H1 (cell line): ENCODE data around the gene CAPN2. TPM values are rescaled to one million over a fixed set of nuclear protein-coding genes. Genes with fewer than 3 reads are reported as not detected.
A peak's percentile ranks its signal among the peaks of the same experiment; 100 is the strongest.

Experiments used
- CTCF ChIA-PET: fragments of 300-600 bp; sonication (Branson Sonifier 250); formaldehyde crosslinking; loops from one replicate; lab custom pipeline; 2021; ENCODE audit not compliant: partially characterized antibody; lab: Charles Lee
- POLR2A ChIA-PET: fragments of 300-600 bp; sonication (Branson Sonifier 250); formaldehyde crosslinking; loops from one replicate; lab custom pipeline; 2021; ENCODE audit warnings: inconsistent platforms; ENCODE audit not compliant: partially characterized antibody; lab: Charles Lee
- DNase-seq, 2 experiments: peaks; one replicate each; pipeline versions ENCODE4 v3.0.0 to v3.0.0-alpha.2; 2010 to 2022; ENCODE audit warnings: low spot score in 2 of 2, low read depth in 1 of 2, mixed read lengths in 1 of 2
- FAIRE-seq: peaks from 2 replicates; lab custom pipeline; 2011; peaks lifted over from hg19 to GRCh38; lab: Jason Lieb, UNC
- H2AFZ ChIP-seq: 2 replicates; pipeline ENCODE4 v1.8.1; 2012; ENCODE audit warnings: low read length, inconsistent platforms
- H2AK5ac ChIP-seq: 2 replicates; pipeline ENCODE4 v1.6.1; 2013; ENCODE audit warnings: low read depth, low read length
- H2BK120ac ChIP-seq: replicated peaks from 2 replicates; pipeline ENCODE3; 2013; ENCODE audit warnings: low read depth, low read length, inconsistent platforms
- H2BK12ac ChIP-seq: 2 replicates; pipeline ENCODE4 v1.6.1; 2013; ENCODE audit warnings: low read depth, low read length
- H2BK15ac ChIP-seq: 2 replicates; pipeline ENCODE4 v1.6.1; 2013; ENCODE audit warnings: low read length
- H2BK20ac ChIP-seq: 2 replicates; pipeline ENCODE4 v1.6.1; 2013; ENCODE audit warnings: low read length
- H2BK5ac ChIP-seq: 2 replicates; pipeline ENCODE4 v1.6.1; 2013; ENCODE audit warnings: low read depth, low read length
- H3K14ac ChIP-seq: 2 replicates; pipeline ENCODE4 v1.6.1; 2013; ENCODE audit warnings: inconsistent platforms; ENCODE audit not compliant: insufficient read length
- H3K18ac ChIP-seq: 2 replicates; pipeline ENCODE4 v1.6.1; 2013; ENCODE audit warnings: low read length; ENCODE audit errors: extremely low read depth
- H3K23ac ChIP-seq: 2 replicates; pipeline ENCODE4 v1.6.1; 2013; ENCODE audit warnings: inconsistent platforms; ENCODE audit not compliant: insufficient read length
- H3K23me2 ChIP-seq: 2 replicates; pipeline ENCODE4 v1.6.1; 2013; ENCODE audit warnings: low read depth, low read length
- H3K27ac ChIP-seq: 2 replicates; pipeline ENCODE4 v1.6.1; 2011; ENCODE audit warnings: low read depth, low read length, inconsistent platforms
- H3K27me3 ChIP-seq, 4 experiments: replicated peaks in 1 of 4; 1 replicate in 1 of 4; 2 replicates in 3 of 4; pipeline versions ENCODE4 v1.6.1 to v1.8.1; 2011 to 2013; ENCODE audit warnings: low read length in 3 of 4, mild to moderate bottlenecking in 3 of 4, inconsistent platforms in 2 of 4, mixed read lengths in 2 of 4, moderate library complexity in 1 of 4; ENCODE audit not compliant: control insufficient read depth in 3 of 4, insufficient read depth in 3 of 4; ENCODE audit errors: extremely low read depth in 1 of 4
- H3K36me3 ChIP-seq, 4 experiments: 2 replicates each; pipeline versions ENCODE4 v1.6.1 to v1.8.1; 2011 to 2013; ENCODE audit warnings: mild to moderate bottlenecking in 4 of 4, low read length in 3 of 4, moderate library complexity in 2 of 4, control low read depth in 1 of 4, inconsistent platforms in 1 of 4; ENCODE audit not compliant: insufficient read depth in 4 of 4, control insufficient read depth in 2 of 4
- H3K4ac ChIP-seq: replicated peaks from 2 replicates; pipeline ENCODE3; 2013; ENCODE audit warnings: low read length, low read depth, mixed read lengths, inconsistent platforms; ENCODE audit not compliant: insufficient read length
- H3K4me1 ChIP-seq, 4 experiments: replicated peaks in 1 of 4; 1 replicate in 1 of 4; 2 replicates in 3 of 4; pipeline versions ENCODE4 v1.6.1 to v1.8.1; 2011 to 2013; ENCODE audit warnings: low read length in 3 of 4, inconsistent platforms in 2 of 4, mixed read lengths in 1 of 4; ENCODE audit not compliant: insufficient read depth in 4 of 4, control insufficient read depth in 3 of 4
- H3K4me2 ChIP-seq, 2 experiments: 2 replicates each; pipeline versions ENCODE4 v1.6.1 to v1.8.1; 2011 to 2013; ENCODE audit warnings: low read depth in 2 of 2, low read length in 2 of 2, control low read depth in 1 of 2, inconsistent platforms in 1 of 2, mild to moderate bottlenecking in 1 of 2; ENCODE audit not compliant: insufficient read depth in 1 of 2
- H3K4me3 ChIP-seq, 4 experiments: fragments of 200-600, 300-600 bp in 1 of 4; sonication (generic), shearing (Covaris generic), sonication (Bioruptor Twin) in 1 of 4; 2 replicates each; pipeline versions ENCODE4 v1.5.1 to v1.8.1; 2011 to 2016; ENCODE audit warnings: low read length in 4 of 4, low read depth in 3 of 4, control low read depth in 2 of 4, inconsistent platforms in 2 of 4, mild to moderate bottlenecking in 2 of 4, mixed read lengths in 1 of 4, moderate library complexity in 1 of 4; ENCODE audit not compliant: insufficient read depth in 2 of 4; ENCODE audit errors: extremely low read depth in 1 of 4
- H3K56ac ChIP-seq: replicated peaks from 2 replicates; pipeline ENCODE3; 2013; ENCODE audit warnings: low read depth, mild to moderate bottlenecking, mixed read lengths, low read length, inconsistent platforms; ENCODE audit not compliant: insufficient read length
- H3K79me1 ChIP-seq: 2 replicates; pipeline ENCODE4 v1.6.1; 2013; ENCODE audit warnings: low read depth, low read length, control low read depth
- H3K79me2 ChIP-seq, 2 experiments: 2 replicates each; pipeline versions ENCODE4 v1.6.1 to v1.8.1; 2012 to 2013; ENCODE audit warnings: low read length in 2 of 2, mild to moderate bottlenecking in 2 of 2, inconsistent platforms in 1 of 2; ENCODE audit not compliant: insufficient read depth in 2 of 2, control insufficient read depth in 1 of 2
- H3K9ac ChIP-seq, 4 experiments: replicated peaks in 1 of 4; 1 replicate in 1 of 4; 2 replicates in 3 of 4; pipeline versions ENCODE4 v1.6.1 to v1.8.1; 2011 to 2013; ENCODE audit warnings: low read depth in 3 of 4, low read length in 3 of 4, control low read depth in 2 of 4, mild to moderate bottlenecking in 2 of 4, moderate library complexity in 2 of 4, inconsistent platforms in 1 of 4; ENCODE audit errors: extremely low read depth in 1 of 4
- H3K9me3 ChIP-seq, 2 experiments: 2 replicates each; pipeline versions ENCODE4 v1.6.1 to v1.8.1; 2012 to 2013; ENCODE audit warnings: mild to moderate bottlenecking in 2 of 2, moderate library complexity in 2 of 2, control low read depth in 1 of 2, inconsistent platforms in 1 of 2, low read depth in 1 of 2, low read length in 1 of 2, mixed read lengths in 1 of 2; ENCODE audit not compliant: insufficient read depth in 2 of 2
- H4K20me1 ChIP-seq, 2 experiments: replicated peaks in 1 of 2; 2 replicates each; pipeline versions ENCODE3 to v1.8.1; 2011 to 2013; ENCODE audit warnings: inconsistent platforms in 2 of 2, low read length in 2 of 2, mild to moderate bottlenecking in 1 of 2; ENCODE audit not compliant: insufficient read depth in 2 of 2, control insufficient read depth in 1 of 2
- H4K5ac ChIP-seq: 2 replicates; pipeline ENCODE4 v1.6.1; 2013; ENCODE audit warnings: low read length, low read depth, mixed read lengths, inconsistent platforms; ENCODE audit not compliant: insufficient read length
- H4K8ac ChIP-seq: 2 replicates; pipeline ENCODE4 v1.8.0; 2013; ENCODE audit warnings: mild to moderate bottlenecking, moderate library complexity, low read length, inconsistent platforms; ENCODE audit not compliant: insufficient read depth; ENCODE audit errors: extremely low read depth
- H4K91ac ChIP-seq: replicated peaks from 2 replicates; pipeline ENCODE3; 2013; ENCODE audit warnings: low read length, mixed read lengths, inconsistent platforms; ENCODE audit not compliant: insufficient read length
- E2F6 ChIP-seq: IDR thresholded peaks from 2 replicates; pipeline ENCODE4 v1.6.1; 2012; ENCODE audit warnings: inconsistent platforms
- SP2 ChIP-seq: IDR thresholded peaks from 2 replicates; pipeline ENCODE4 v1.6.1; 2012; ENCODE audit warnings: mild to moderate bottlenecking, low read length, inconsistent platforms
- WGBS, 2 experiments: shearing (Covaris generic) in 1 of 2; methylation state at CpG; one replicate each; pipeline versions ENCODE4 v1.1.6 to v1.1.7; 2013 to 2015; ENCODE audit warnings: low lambda C conversion rate in 2 of 2, mixed read lengths in 2 of 2, inconsistent platforms in 1 of 2, low coverage in 1 of 2, missing lambda C conversion rate in 1 of 2; ENCODE audit not compliant: insufficient replicate concordance in 2 of 2, insufficient coverage in 1 of 2, insufficient read length in 1 of 2; ENCODE audit errors: extremely low coverage in 1 of 2, missing lambda C conversion rate in 1 of 2; 5-methylcytosine and 5-hydroxymethylcytosine counted together
- polyA plus RNA-seq, 7 experiments: library from polyadenylated mRNA; depleted of rRNA in 3 of 7; stranded (reverse) in 5 of 7; unstranded in 2 of 7; fragments of >200 nt in 5 of 7; fragments of 200-250 nt in 2 of 7; gene quantifications; 1 replicate in 5 of 7; 2 replicates in 1 of 7; 4 replicates in 1 of 7; pipeline versions ENCODE4 v1.2.1 to v1.2.3, GENCODE V29; 2011 to 2013; ENCODE audit warnings: missing spikeins in 2 of 7, mixed read lengths in 2 of 7
- total RNA-seq: library from RNA; stranded (reverse); fragmentation: NEBNext Ultra II Directional; extraction: Animal tissue kit (Norgen Biotek cat#: 25700); gene quantifications from 2 replicates; pipeline ENCODE4 v1.2.1, GENCODE V29; 2021

CAPN2 gene
- total and polyA plus RNA-seq, 2 of the 8 experiments (the other 6 are each of a cell fraction or from before 2014, with no cell fraction given): 9.2 to 10.3 TPM

GRCh38 chr1:223748405-223748772, 36.0 kb downstream of the CAPN2 start:
- Histone ChIP-seq H3K4ac (peak overlapping the region; percentile 96), H3K4me2 (peak overlapping the region; percentile 83 to 94), H2BK12ac (peak overlapping the region; percentile 94; the same call in 1 of the 2 replicates), H3K14ac (no peak overlapping the region), H3K9me3 (no peaks in the 10 kb centered on the region), H4K5ac (no peak overlapping the region), H2AFZ (peak overlapping the region; percentile 68; the same call in 1 of the 2 replicates), H3K18ac (peak overlapping the region; percentile 95), H3K36me3 (no peaks in the 10 kb centered on the region; a peak in 1 of 8 replicates), H2BK5ac (no peak overlapping the region), H3K4me3 (peak overlapping the region; percentile 43 to 77 (median 70)), H4K20me1 (no peaks in the 10 kb centered on the region), H2BK15ac (no peak overlapping the region; the same call in 1 of the 2 replicates), H2BK120ac (no peak overlapping the region), H3K79me2 (no peaks in the 10 kb centered on the region), H3K9ac (peak overlapping the region in 3 of 4 experiments; percentile 51 to 65 (median 62); a peak in 5 of 7 replicates), H2AK5ac (no peak overlapping the region), H3K56ac (no peak overlapping the region), H3K79me1 (no peaks in the 10 kb centered on the region)
- FAIRE-seq: no peak
- 18% methylated on average over 12 of the region's 18 CpGs; no CpG with 5 or more reads in 1 of the 2 experiments for WGBS, 2 experiments
- DNase-seq: no peak
- CTCF ChIA-PET: interaction anchor here (0.6 to 8.3 kb wide), 14 partner anchors 9 to 690 kb away, joined by 3 to 74 read pairs (median 32); partner anchors contain the start of gene CAPN2
- POLR2A ChIA-PET: interaction anchor here (1.2 to 2.2 kb wide), 3 partner anchors 30 to 48 kb away, joined by 5 to 10 read pairs (median 7); partner anchors contain the start of gene CAPN2
- peak; percentile 87; the same call in 1 of the 2 replicates for TF ChIP-seq E2F6
- no peak for TF ChIP-seq SP2
- TF ChIP-seq, all 59 proteins: peak for 1
- Histone ChIP-seq H3K23ac (no peak overlapping the region), H3K23me2 (peaks cover 6% of the 10 kb centered on the region; the same call in 1 of the 2 replicates), H3K27ac (no peak overlapping the region), H4K8ac (peak overlapping the region; percentile 92), H3K27me3 (peaks cover 3 to 21% (median 17%) of the 10 kb centered on the region in 4 experiments), H3K4me1 (peaks cover 0 to 16% (median 9%) of the 10 kb centered on the region in 4 experiments; a peak in 6 of 7 replicates), H2BK20ac (no peak overlapping the region), H4K91ac (no peak overlapping the region)
